GM12873 (cell line): ENCODE data around the gene DSC2.

ENCODE experiments used
- TF ChIP-seq, protein P1 (sequence below): IDR thresholded peaks from 2 replicates; pipeline ENCODE4 v1.5.1; 2012; ENCODE audit warnings: low read depth, mild to moderate bottlenecking, moderate library complexity, low read length, control low read depth; ENCODE audit not compliant: insufficient read depth; ENCODE audit errors: missing control alignments

DSC2 gene

GRCh38 chr18:31102025-31102684, at the start of gene DSC2:
Gene DSC2 (minus strand): TSS chr18:31102421. CDS start chr18:31101971, 450 bp downstream.
- TF ChIP-seq, protein P1, sequence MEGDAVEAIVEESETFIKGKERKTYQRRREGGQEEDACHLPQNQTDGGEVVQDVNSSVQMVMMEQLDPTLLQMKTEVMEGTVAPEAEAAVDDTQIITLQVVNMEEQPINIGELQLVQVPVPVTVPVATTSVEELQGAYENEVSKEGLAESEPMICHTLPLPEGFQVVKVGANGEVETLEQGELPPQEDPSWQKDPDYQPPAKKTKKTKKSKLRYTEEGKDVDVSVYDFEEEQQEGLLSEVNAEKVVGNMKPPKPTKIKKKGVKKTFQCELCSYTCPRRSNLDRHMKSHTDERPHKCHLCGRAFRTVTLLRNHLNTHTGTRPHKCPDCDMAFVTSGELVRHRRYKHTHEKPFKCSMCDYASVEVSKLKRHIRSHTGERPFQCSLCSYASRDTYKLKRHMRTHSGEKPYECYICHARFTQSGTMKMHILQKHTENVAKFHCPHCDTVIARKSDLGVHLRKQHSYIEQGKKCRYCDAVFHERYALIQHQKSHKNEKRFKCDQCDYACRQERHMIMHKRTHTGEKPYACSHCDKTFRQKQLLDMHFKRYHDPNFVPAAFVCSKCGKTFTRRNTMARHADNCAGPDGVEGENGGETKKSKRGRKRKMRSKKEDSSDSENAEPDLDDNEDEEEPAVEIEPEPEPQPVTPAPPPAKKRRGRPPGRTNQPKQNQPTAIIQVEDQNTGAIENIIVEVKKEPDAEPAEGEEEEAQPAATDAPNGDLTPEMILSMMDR: no peak

GRCh38 chr18:31149351-31149750, 47.1 kb upstream of the DSC2 start:
- TF ChIP-seq, protein P1: no peak

- TF ChIP-seq, protein P1: no peak
Measured at GRCh38 chr18:31148600-31148999, 46.4 kb upstream of the DSC2 start.

- TF ChIP-seq, protein P1: no peak
Measured at GRCh38 chr18:31146809-31147208, 44.6 kb upstream of the DSC2 start.

- TF ChIP-seq, protein P1: no peak
Measured at GRCh38 chr18:31143025-31143424, 40.8 kb upstream of the DSC2 start.

- TF ChIP-seq, protein P1: no peak
Measured at GRCh38 chr18:31138709-31139108, 36.5 kb upstream of the DSC2 start.

DNA sequence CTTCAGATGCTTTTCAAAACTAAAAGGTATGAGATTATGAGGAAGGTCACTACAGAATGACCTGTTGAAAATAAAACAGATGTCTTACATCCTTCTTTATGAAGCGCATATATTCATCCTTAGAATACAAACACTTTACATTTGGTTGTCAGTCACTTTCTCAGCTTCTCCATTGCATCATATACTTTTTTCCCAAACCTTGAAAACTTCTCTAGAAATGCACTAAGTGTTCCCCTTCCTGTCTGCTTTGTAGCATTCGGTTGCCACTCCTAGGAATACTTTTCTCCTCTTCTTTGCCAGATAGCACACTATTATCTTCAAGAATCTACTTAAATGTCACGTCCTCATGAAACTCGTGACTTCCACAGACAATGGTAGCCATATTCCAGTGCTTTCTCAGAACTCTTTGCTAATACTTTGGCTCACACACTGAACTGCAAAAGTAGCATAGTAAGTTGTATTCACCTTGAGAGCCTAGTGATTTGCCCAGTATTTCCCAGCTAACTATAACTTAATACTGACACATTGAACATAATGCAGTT, 32.8 kb upstream of the DSC2 start:
- TF ChIP-seq, protein P1: no peak
